Measurements from ENCODE around the gene STT3B. TPM values are rescaled to one million over a fixed set of nuclear protein-coding genes. Genes with fewer than 3 reads are reported as not detected.

The STT3B gene
- total RNA-seq, 2 experiments from 2014 or later = 99.3 to 117 TPM

GRCh38 chr3:31561891-31562290 is 29.2 kb downstream of the STT3B start:
- intact Hi-C loops (cut with micrococcal nuclease) = no loop called here
- Mint-ChIP-seq H3K27me3 (ENCODE audit: low read depth) (no peaks in the 10 kb centered on the region), H3K27ac (peak overlapping the region; percentile 46), H3K9me3 (peaks cover 15% of the 10 kb centered on the region), H3K4me1 (ENCODE audit: low read depth) (peaks cover 83% of the 10 kb centered on the region), H3K36me3 (ENCODE audit: low read depth) (peaks cover 17% of the 10 kb centered on the region), H3K4me3 (no peak overlapping the region)
- CTCF ChIA-PET = no interaction called here
- DNase-seq = no peak

GRCh38 chr3:31562525-31562924 is 29.8 kb downstream of the STT3B start:
- intact Hi-C loops (cut with micrococcal nuclease) = no loop called here
- DNase-seq = peak; percentile 56
- H3K36me3 Mint-ChIP-seq (ENCODE audit: low read depth) = peaks cover 13% of the 10 kb centered on the region
- H3K4me1 Mint-ChIP-seq (ENCODE audit: low read depth) = peaks cover 83% of the 10 kb centered on the region
- H3K27ac Mint-ChIP-seq = no peak overlapping the region
- H3K9me3 Mint-ChIP-seq = peaks cover 11% of the 10 kb centered on the region
- CTCF ChIA-PET = interaction anchor here (0.7 to 1.1 kb wide), 2 partner anchors 26 to 44 kb away, joined by 3 read pairs; no protein-coding TSS in a partner anchor
- no peak overlapping the region for H3K4me3 Mint-ChIP-seq
- H3K27me3 Mint-ChIP-seq (ENCODE audit: low read depth) = no peaks in the 10 kb centered on the region

DNA sequence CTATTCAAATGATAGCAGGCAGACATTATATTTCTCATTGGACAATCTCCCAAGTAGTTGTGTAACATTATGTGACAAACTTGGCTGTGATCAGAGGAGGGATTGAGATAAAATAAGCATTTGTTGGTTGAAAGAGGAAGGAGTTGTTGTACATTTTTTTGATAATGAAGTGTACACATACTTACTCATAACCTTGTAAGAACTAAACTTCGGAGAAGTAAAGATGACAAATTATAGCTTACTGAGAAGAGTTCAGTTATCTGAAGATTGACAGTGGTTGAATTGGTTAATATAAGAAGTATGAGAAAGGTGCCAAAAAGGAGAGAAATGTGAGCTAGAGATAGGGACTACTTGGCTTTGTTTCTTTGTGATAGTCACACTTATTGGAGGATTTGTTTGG is 32.6 kb downstream of the STT3B start:
- no peak overlapping the region for H3K4me3 Mint-ChIP-seq
- H3K27ac Mint-ChIP-seq = peak overlapping the region; percentile 15
- peaks cover 5% of the 10 kb centered on the region for H3K36me3 Mint-ChIP-seq (ENCODE audit: low read depth)
- peaks cover 2% of the 10 kb centered on the region for H3K9me3 Mint-ChIP-seq
- peaks cover 81% of the 10 kb centered on the region for H3K4me1 Mint-ChIP-seq (ENCODE audit: low read depth)
- intact Hi-C loops (cut with micrococcal nuclease) = loop anchor here (1.0 to 5.0 kb wide), 4 partner anchors 15 to 202 kb away; no protein-coding TSS in a partner anchor
- CTCF ChIA-PET = interaction anchor here (0.7 kb wide), 1 partner anchor 316 kb away, joined by 4 read pairs; no protein-coding TSS in a partner anchor
- H3K27me3 Mint-ChIP-seq (ENCODE audit: low read depth) = no peaks in the 10 kb centered on the region
- DNase-seq = no peak

DNA sequence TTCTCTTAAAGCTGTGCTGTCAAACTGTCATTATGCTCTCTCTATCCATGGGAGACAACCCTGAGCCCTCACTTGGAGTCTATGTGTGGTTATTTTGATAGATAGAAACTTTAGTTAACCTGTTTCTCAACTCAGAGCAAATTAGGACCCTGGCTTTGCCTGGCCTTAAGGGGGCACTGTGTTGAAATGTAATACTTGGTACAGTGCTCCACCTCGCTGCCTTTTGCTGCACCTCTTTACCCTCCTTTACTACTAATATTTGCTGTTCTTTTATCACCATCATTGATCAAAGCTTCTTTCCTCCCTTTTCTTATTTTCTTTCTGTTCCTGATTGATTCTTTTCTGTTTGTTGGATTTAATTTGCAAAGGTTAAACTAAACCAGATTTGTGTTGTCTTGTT is 34.3 kb downstream of the STT3B start:
- no peak overlapping the region for H3K27ac Mint-ChIP-seq
- H3K27me3 Mint-ChIP-seq (ENCODE audit: low read depth) = no peaks in the 10 kb centered on the region
- peaks cover 82% of the 10 kb centered on the region for H3K4me1 Mint-ChIP-seq (ENCODE audit: low read depth)
- H3K9me3 Mint-ChIP-seq = no peaks in the 10 kb centered on the region
- peak; percentile 54 for DNase-seq
- intact Hi-C loops (cut with micrococcal nuclease) = loop anchor here (2.0 to 5.0 kb wide), 3 partner anchors 14 to 200 kb away; no protein-coding TSS in a partner anchor
- no peak overlapping the region for H3K4me3 Mint-ChIP-seq
- CTCF ChIA-PET = interaction anchor here (1.5 kb wide), 1 partner anchor 13 kb away, joined by 4 read pairs; no protein-coding TSS in a partner anchor
- H3K36me3 Mint-ChIP-seq (ENCODE audit: low read depth) = no peaks in the 10 kb centered on the region

- intact Hi-C loops (cut with micrococcal nuclease) = loop anchor here (5.0 kb wide), 2 partner anchors 129 to 199 kb away; no protein-coding TSS in a partner anchor
- no peaks in the 10 kb centered on the region for H3K9me3 Mint-ChIP-seq
- no peaks in the 10 kb centered on the region for H3K36me3 Mint-ChIP-seq (ENCODE audit: low read depth)
- H3K4me3 Mint-ChIP-seq = no peak overlapping the region
- CTCF ChIA-PET = interaction anchor here (0.6 to 1.1 kb wide), 3 partner anchors 247 to 795 kb away, joined by 3 to 5 read pairs (median 4); no protein-coding TSS in a partner anchor
- H3K27me3 Mint-ChIP-seq (ENCODE audit: low read depth) = no peaks in the 10 kb centered on the region
- no peak overlapping the region for H3K27ac Mint-ChIP-seq
- DNase-seq = no peak
- H3K4me1 Mint-ChIP-seq (ENCODE audit: low read depth) = peaks cover 66% of the 10 kb centered on the region
Observed at GRCh38 chr3:31568649-31569048, 35.9 kb downstream of the STT3B start.

GRCh38 chr3:31571325-31571724 is 38.6 kb downstream of the STT3B start:
- H3K36me3 Mint-ChIP-seq (ENCODE audit: low read depth) = no peaks in the 10 kb centered on the region
- H3K27me3 Mint-ChIP-seq (ENCODE audit: low read depth) = no peaks in the 10 kb centered on the region
- intact Hi-C loops (cut with micrococcal nuclease) = loop anchor here (2.0 kb wide), 1 partner anchor 63 kb away; no protein-coding TSS in a partner anchor
- CTCF ChIA-PET = no interaction called here
- no peak for DNase-seq
- no peak overlapping the region for H3K27ac Mint-ChIP-seq
- peaks cover 56% of the 10 kb centered on the region for H3K4me1 Mint-ChIP-seq (ENCODE audit: low read depth)
- no peak overlapping the region for H3K4me3 Mint-ChIP-seq
- H3K9me3 Mint-ChIP-seq = no peaks in the 10 kb centered on the region

- H3K27ac Mint-ChIP-seq = no peak overlapping the region
- intact Hi-C loops (cut with micrococcal nuclease) = no loop called here
- CTCF ChIA-PET = no interaction called here
- no peaks in the 10 kb centered on the region for H3K9me3 Mint-ChIP-seq
- no peak for DNase-seq
- no peak overlapping the region for H3K4me3 Mint-ChIP-seq
- no peaks in the 10 kb centered on the region for H3K27me3 Mint-ChIP-seq (ENCODE audit: low read depth)
- H3K36me3 Mint-ChIP-seq (ENCODE audit: low read depth) = peaks cover 3% of the 10 kb centered on the region
- peaks cover 56% of the 10 kb centered on the region for H3K4me1 Mint-ChIP-seq (ENCODE audit: low read depth)
Observed at GRCh38 chr3:31572236-31573004, 39.7 kb downstream of the STT3B start.

DNA sequence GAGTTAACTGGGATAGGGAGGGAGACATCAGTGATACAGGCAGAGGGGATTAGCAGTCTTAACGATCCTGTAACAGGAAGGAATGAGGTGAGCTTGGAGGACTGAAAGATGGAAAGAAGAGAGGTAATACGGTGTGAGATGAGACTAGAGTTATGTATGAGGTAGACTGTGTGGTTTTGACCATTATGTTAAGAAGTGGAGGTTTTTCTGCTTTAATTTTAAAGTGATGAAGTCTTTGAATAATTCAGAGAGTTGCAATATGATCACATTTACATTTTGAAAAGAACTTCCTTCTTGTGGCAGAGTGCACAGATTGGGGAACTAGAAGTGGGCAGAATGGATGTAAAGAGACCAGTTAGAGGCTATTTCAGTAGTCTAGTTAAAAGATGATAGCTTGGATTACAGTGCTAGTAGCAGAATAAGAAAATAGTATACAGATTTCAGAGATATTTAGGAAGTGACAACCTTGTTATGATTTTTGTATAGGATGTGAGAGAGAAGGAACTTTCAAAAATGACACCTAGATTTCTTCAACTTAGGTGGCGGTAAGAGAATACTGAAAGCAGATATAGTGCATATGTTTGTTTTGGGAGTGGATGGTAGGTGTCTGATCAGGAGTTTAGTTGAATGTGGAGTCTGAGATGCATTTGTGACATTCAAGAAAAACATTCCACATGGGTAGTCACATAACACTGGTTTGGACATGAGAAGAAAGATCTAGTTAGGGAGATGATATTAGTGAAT is 40.5 kb downstream of the STT3B start:
- intact Hi-C loops (cut with micrococcal nuclease) = no loop called here
- H3K27me3 Mint-ChIP-seq (ENCODE audit: low read depth) = no peaks in the 10 kb centered on the region
- H3K36me3 Mint-ChIP-seq (ENCODE audit: low read depth) = peaks cover 3% of the 10 kb centered on the region
- no peak for DNase-seq
- H3K9me3 Mint-ChIP-seq = no peaks in the 10 kb centered on the region
- H3K4me3 Mint-ChIP-seq = no peak overlapping the region
- H3K27ac Mint-ChIP-seq = no peak overlapping the region
- CTCF ChIA-PET = no interaction called here
- peaks cover 59% of the 10 kb centered on the region for H3K4me1 Mint-ChIP-seq (ENCODE audit: low read depth)

DNA sequence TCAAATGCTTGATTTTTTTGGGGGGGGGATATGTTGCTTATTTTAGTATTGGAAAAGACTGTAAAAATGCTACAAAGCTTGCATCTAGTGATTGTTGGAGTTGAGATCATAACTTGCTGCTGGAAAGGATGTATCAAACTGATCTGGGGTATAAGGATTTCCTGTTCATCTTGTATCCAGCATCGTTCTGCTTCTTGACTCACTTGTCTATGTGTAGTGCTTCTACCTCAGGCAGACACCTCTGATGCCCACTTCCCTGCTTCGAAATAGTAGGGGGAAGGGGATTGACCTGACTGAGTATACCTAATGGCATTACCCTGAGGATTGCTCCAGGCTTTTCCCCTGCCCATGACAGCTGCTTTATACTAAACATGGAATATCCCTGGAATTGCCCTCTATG is 42.7 kb downstream of the STT3B start:
- peak; percentile 26 for DNase-seq
- H3K4me3 Mint-ChIP-seq = no peak overlapping the region
- peak overlapping the region; percentile 17 for H3K27ac Mint-ChIP-seq
- intact Hi-C loops (cut with micrococcal nuclease) = no loop called here
- H3K4me1 Mint-ChIP-seq (ENCODE audit: low read depth) = peaks cover 57% of the 10 kb centered on the region
- H3K27me3 Mint-ChIP-seq (ENCODE audit: low read depth) = no peaks in the 10 kb centered on the region
- peaks cover 8% of the 10 kb centered on the region for H3K36me3 Mint-ChIP-seq (ENCODE audit: low read depth)
- CTCF ChIA-PET = interaction anchor here (0.6 kb wide), 1 partner anchor 41 kb away, joined by 5 read pairs; no protein-coding TSS in a partner anchor
- no peaks in the 10 kb centered on the region for H3K9me3 Mint-ChIP-seq

GRCh38 chr3:31576521-31576920 is 43.8 kb downstream of the STT3B start:
- H3K9me3 Mint-ChIP-seq = no peaks in the 10 kb centered on the region
- no peak overlapping the region for H3K4me3 Mint-ChIP-seq
- CTCF ChIA-PET = no interaction called here
- no peaks in the 10 kb centered on the region for H3K27me3 Mint-ChIP-seq (ENCODE audit: low read depth)
- H3K36me3 Mint-ChIP-seq (ENCODE audit: low read depth) = peaks cover 12% of the 10 kb centered on the region
- H3K27ac Mint-ChIP-seq = no peak overlapping the region
- intact Hi-C loops (cut with micrococcal nuclease) = no loop called here
- DNase-seq = no peak
- H3K4me1 Mint-ChIP-seq (ENCODE audit: low read depth) = peaks cover 50% of the 10 kb centered on the region

GRCh38 chr3:31577232-31577631 is 44.5 kb downstream of the STT3B start:
- Mint-ChIP-seq H3K4me1 (ENCODE audit: low read depth) (peaks cover 56% of the 10 kb centered on the region), H3K36me3 (ENCODE audit: low read depth) (peaks cover 18% of the 10 kb centered on the region)
- no peak for DNase-seq

DNA sequence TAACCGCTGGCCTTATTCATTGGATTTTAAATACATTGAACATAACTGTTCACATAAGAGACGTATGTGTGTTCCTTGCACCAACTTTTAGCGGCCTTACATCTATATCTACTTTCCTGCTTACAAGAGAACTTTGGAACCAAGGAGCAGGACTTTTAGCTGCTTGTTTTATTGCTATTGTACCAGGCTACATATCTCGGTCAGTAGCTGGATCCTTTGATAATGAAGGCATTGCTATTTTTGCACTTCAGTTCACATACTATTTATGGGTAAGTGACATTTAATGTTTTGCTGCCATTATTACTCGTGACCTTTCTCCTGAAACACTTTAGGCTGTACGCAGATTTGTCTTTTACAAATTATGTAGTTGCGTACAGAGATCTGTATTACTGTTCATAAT is 47.1 kb downstream of the STT3B start:
- H3K4me1 Mint-ChIP-seq (ENCODE audit: low read depth) = peaks cover 78% of the 10 kb centered on the region
- CTCF ChIA-PET = interaction anchor here (0.7 kb wide), 1 partner anchor 12 kb away, joined by 4 read pairs; no protein-coding TSS in a partner anchor
- H3K27ac Mint-ChIP-seq = no peak overlapping the region
- DNase-seq = no peak
- peaks cover 38% of the 10 kb centered on the region for H3K36me3 Mint-ChIP-seq (ENCODE audit: low read depth)
- peaks cover 2% of the 10 kb centered on the region for H3K9me3 Mint-ChIP-seq
- no peaks in the 10 kb centered on the region for H3K27me3 Mint-ChIP-seq (ENCODE audit: low read depth)
- no peak overlapping the region for H3K4me3 Mint-ChIP-seq
- intact Hi-C loops (cut with micrococcal nuclease) = loop anchor here (2.0 kb wide), 1 partner anchor 13 kb away; no protein-coding TSS in a partner anchor

More at GRCh38 chr3:31577232-31577631, 44.5 kb downstream of the STT3B start:
- H3K27me3 Mint-ChIP-seq (ENCODE audit: low read depth) = no peaks in the 10 kb centered on the region
- H3K4me3 Mint-ChIP-seq = no peak overlapping the region
- no peaks in the 10 kb centered on the region for H3K9me3 Mint-ChIP-seq
- no peak overlapping the region for H3K27ac Mint-ChIP-seq
- intact Hi-C loops (cut with micrococcal nuclease) = no loop called here
- CTCF ChIA-PET = no interaction called here

Measured in activated naive CD4-positive, alpha-beta T cell treated with anti-CD3 and anti-CD28 coated beads for 36 hours (primary cell).